B cell (primary cell): Measurements from ENCODE around the gene ENC1. TPM values are rescaled to one million over a fixed set of nuclear protein-coding genes. Genes with fewer than 3 reads are reported as not detected.

ENCODE experiments used
- ATAC-seq: fragments of 200-7000 bp; cut with Tn5 transposase; one replicate; pipeline ENCODE4 v1.10.0; 2021; ENCODE audit warnings: low read depth, mild to moderate bottlenecking, moderate number of reproducible peaks, moderate library complexity
- CTCF ChIA-PET: fragments of 350-600 bp; sonication (Branson Sonifier 250); formaldehyde crosslinking; loops from one replicate; lab custom pipeline; 2021; ENCODE audit warnings: antibody characterized with exemption, inconsistent platforms; lab: Charles Lee
- POLR2A ChIA-PET: fragments of 350-600 bp; sonication (Branson Sonifier 250); formaldehyde crosslinking; loops from one replicate; lab custom pipeline; 2021; ENCODE audit warnings: antibody characterized with exemption; lab: Charles Lee
- DNase-seq: peaks from one replicate; pipeline ENCODE4 v3.0.0; 2013
- H2AFZ ChIP-seq: 2 replicates; pipeline ENCODE4 v1.6.1; 2012; ENCODE audit warnings: mild to moderate bottlenecking, low read depth, low read length; ENCODE audit not compliant: insufficient read depth, poor library complexity, severe bottlenecking
- H3K27ac ChIP-seq, 2 donors: 1 replicate in 1 of 2; 2 replicates in 1 of 2; pipeline ENCODE4 v1.5.1; 2012 to 2013; ENCODE audit warnings: low read length in 2 of 2, mild to moderate bottlenecking in 2 of 2, moderate library complexity in 1 of 2
- H3K27me3 ChIP-seq, 4 experiments: fragments of 200-600 bp in 1 of 4; sonication (generic) in 1 of 4; replicated peaks in 1 of 4; 1 replicate in 2 of 4; 2 replicates in 2 of 4; pipeline versions ENCODE4 v1.6.1 to v1.7.0; 2013 to 2016; ENCODE audit warnings: low read length in 3 of 4, mild to moderate bottlenecking in 2 of 4, mixed read lengths in 1 of 4, moderate library complexity in 1 of 4; ENCODE audit not compliant: insufficient read depth in 4 of 4, control insufficient read depth in 3 of 4; ENCODE audit errors: control extremely low read depth in 1 of 4
- H3K36me3 ChIP-seq, 2 experiments: replicated peaks in 1 of 2; 1 replicate in 1 of 2; 2 replicates in 1 of 2; pipeline versions ENCODE4 v1.6.1 to v1.7.1; 2013; ENCODE audit warnings: low read length in 1 of 2; ENCODE audit not compliant: insufficient read depth in 2 of 2, control insufficient read depth in 1 of 2; ENCODE audit errors: control extremely low read depth in 1 of 2, extremely low read depth in 1 of 2
- H3K4me1 ChIP-seq, 2 donors: fragments of 200-600 bp in 1 of 2; sonication (generic) in 1 of 2; 1 replicate in 1 of 2; 2 replicates in 1 of 2; pipeline versions ENCODE4 v1.5.1 to v1.6.1; 2013 to 2017; ENCODE audit warnings: low read length in 2 of 2; ENCODE audit not compliant: control insufficient read depth in 2 of 2, insufficient read depth in 2 of 2
- H3K4me2 ChIP-seq: replicated peaks from 2 replicates; pipeline ENCODE3; 2012; ENCODE audit warnings: mild to moderate bottlenecking, low read depth, low read length; ENCODE audit not compliant: poor library complexity, severe bottlenecking
- H3K4me3 ChIP-seq, 5 experiments: fragments of 200-600 bp in 1 of 5; sonication (generic) in 1 of 5; 1 replicate in 3 of 5; 2 replicates in 2 of 5; pipeline versions ENCODE4 v1.5.1 to v1.7.0; 2011 to 2016; ENCODE audit warnings: low read length in 4 of 5, mild to moderate bottlenecking in 4 of 5, low read depth in 2 of 5, control low read depth in 1 of 5, moderate library complexity in 1 of 5; ENCODE audit not compliant: insufficient read depth in 1 of 5; ENCODE audit errors: control extremely low read depth in 1 of 5, extremely low read depth in 1 of 5
- H3K79me2 ChIP-seq: fragments of 200-600 bp; sonication (generic); one replicate; pipeline ENCODE4 v1.6.0; 2016; ENCODE audit warnings: low read length; ENCODE audit not compliant: control insufficient read depth, insufficient read depth
- H3K9ac ChIP-seq: fragments of 200-600 bp; sonication (generic); 2 replicates; pipeline ENCODE4 v1.6.1; 2017; ENCODE audit warnings: mild to moderate bottlenecking, low read length, moderate library complexity
- H3K9me3 ChIP-seq, 3 donors: one replicate each; pipeline versions ENCODE4 v1.6.1 to v1.7.1; 2013; ENCODE audit warnings: low read length in 2 of 3; ENCODE audit not compliant: control insufficient read depth in 2 of 3, insufficient read depth in 1 of 3; ENCODE audit errors: control extremely low read depth in 1 of 3
- H4K20me1 ChIP-seq: 2 replicates; pipeline ENCODE4 v1.6.0; 2012; ENCODE audit warnings: mild to moderate bottlenecking, low read length; ENCODE audit not compliant: insufficient read depth, control insufficient read depth, poor library complexity, severe bottlenecking
- H3K27ac Mint-ChIP-seq: one replicate; pipeline ENCODE4 v1.8.0; 2021; ENCODE audit warnings: mixed read lengths
- H3K27me3 Mint-ChIP-seq: one replicate; pipeline ENCODE4 v1.8.0; 2021; ENCODE audit warnings: mixed read lengths
- H3K4me1 Mint-ChIP-seq: one replicate; pipeline ENCODE4 v1.8.0; 2021; ENCODE audit warnings: mixed read lengths
- H3K4me3 Mint-ChIP-seq: one replicate; pipeline ENCODE4 v1.8.0; 2021; ENCODE audit warnings: mixed read lengths
- H3K9me3 Mint-ChIP-seq: one replicate; pipeline ENCODE4 v1.8.0; 2022; ENCODE audit warnings: mixed read lengths; ENCODE audit not compliant: insufficient read depth
- CTCF ChIP-seq: fragments of 200-600 bp; IDR thresholded peaks from one replicate; pipeline ENCODE4 v1.8.0; 2022; ENCODE audit warnings: antibody characterized with exemption, mild to moderate bottlenecking
- EZH2 ChIP-seq: IDR thresholded peaks from 2 replicates; pipeline ENCODE4 v1.6.1; 2012; ENCODE audit warnings: borderline replicate concordance, low read depth, mild to moderate bottlenecking, moderate library complexity, low read length; ENCODE audit not compliant: insufficient read depth, poor library complexity, severe bottlenecking
- WGBS: methylation state at CpG from one replicate; pipeline ENCODE4 v1.1.5; 2013; ENCODE audit warnings: missing lambda C conversion rate; ENCODE audit not compliant: insufficient coverage; 5-methylcytosine and 5-hydroxymethylcytosine counted together
- intact Hi-C: fragments of 100-400 bp; cut with micrococcal nuclease; formaldehyde crosslinking; loops from one replicate; pipeline ENCODE4 v1.10.0; 2022
- polyA plus RNA-seq: library from polyadenylated mRNA; depleted of rRNA; stranded (reverse); fragments of >200 nt; gene quantifications from 2 replicates; pipeline ENCODE4 v1.2.3, GENCODE V29; 2012
- total RNA-seq, 2 donors: library from RNA; stranded (reverse); fragments of 120-200 nt in 1 of 2; gene quantifications; 1 replicate in 1 of 2; 2 replicates in 1 of 2; pipeline versions ENCODE4 v1.2.3 to v1.2.4, GENCODE V29; 2013 to 2022

The ENC1 gene
- total and polyA plus RNA-seq, 2 donors (not counting 1 experiment from before 2014, with no cell fraction given), result 7.2 to 14.6 TPM

- H3K27ac ChIP-seq, result no peak overlapping the region
- H3K27me3 Mint-ChIP-seq, result peaks cover 4% of the 10 kb centered on the region
- H3K4me3 Mint-ChIP-seq, result no peak overlapping the region
- H3K4me2 ChIP-seq, result no peak overlapping the region
- H4K20me1 ChIP-seq, result no peaks in the 10 kb centered on the region
- H3K4me1 ChIP-seq, result no peaks in the 10 kb centered on the region
- H3K9me3 Mint-ChIP-seq, result no peaks in the 10 kb centered on the region
- no peak for TF ChIP-seq EZH2
- TF ChIP-seq CTCF, result no peak
- H3K27ac Mint-ChIP-seq, result no peak overlapping the region
- DNase-seq, result no peak
- no peaks in the 10 kb centered on the region for H3K4me1 Mint-ChIP-seq
- no peak overlapping the region for H3K9ac ChIP-seq
- intact Hi-C loops, result no loop called here
- ChIA-PET CTCF (no interaction called here), POLR2A (no interaction called here)
- no peak overlapping the region for H2AFZ ChIP-seq
- H3K4me3 ChIP-seq, result no peak overlapping the region
- H3K9me3 ChIP-seq, result no peaks in the 10 kb centered on the region
- H3K79me2 ChIP-seq, result no peaks in the 10 kb centered on the region
- H3K27me3 ChIP-seq, result no peaks in the 10 kb centered on the region
- H3K36me3 ChIP-seq, result no peaks in the 10 kb centered on the region
- ATAC-seq, result no peak
- WGBS, result 100% methylated on average over 1 of the region's 5 CpGs
These were observed 31.6 kb downstream of the ENC1 start for GRCh38 chr5:74608736-74609601.

GRCh38 chr5:74605759-74606158, 34.8 kb downstream of the ENC1 start:
- Mint-ChIP-seq H3K4me1 (no peaks in the 10 kb centered on the region), H3K27ac (no peak overlapping the region), H3K9me3 (no peaks in the 10 kb centered on the region), H3K4me3 (no peak overlapping the region), H3K27me3 (peaks cover 16% of the 10 kb centered on the region)
- no peaks in the 10 kb centered on the region for H3K9me3 ChIP-seq
- WGBS, result no CpG with 5 or more reads among the region's 4 CpGs
- CTCF ChIA-PET, result no interaction called here
- no peaks in the 10 kb centered on the region for H3K36me3 ChIP-seq
- no peak overlapping the region for H3K4me2 ChIP-seq
- ATAC-seq (no peak), DNase-seq (no peak)
- no peaks in the 10 kb centered on the region for H4K20me1 ChIP-seq
- H3K4me3 ChIP-seq, result no peak overlapping the region
- H3K79me2 ChIP-seq, result no peaks in the 10 kb centered on the region
- H3K4me1 ChIP-seq, result no peaks in the 10 kb centered on the region
- H3K27me3 ChIP-seq, result no peaks in the 10 kb centered on the region
- no peak overlapping the region for H3K27ac ChIP-seq
- POLR2A ChIA-PET, result no interaction called here
- no peak overlapping the region for H2AFZ ChIP-seq
- TF ChIP-seq CTCF (no peak), EZH2 (no peak)
- intact Hi-C loops, result no loop called here
- no peak overlapping the region for H3K9ac ChIP-seq
